ENCODE data around the gene RC3H2. TPM values are rescaled to one million over a fixed set of nuclear protein-coding genes. Genes with fewer than 3 reads are reported as not detected.

Gene RC3H2
- total RNA-seq, 1 donor from 2014 or later = 71.7 TPM

DNA sequence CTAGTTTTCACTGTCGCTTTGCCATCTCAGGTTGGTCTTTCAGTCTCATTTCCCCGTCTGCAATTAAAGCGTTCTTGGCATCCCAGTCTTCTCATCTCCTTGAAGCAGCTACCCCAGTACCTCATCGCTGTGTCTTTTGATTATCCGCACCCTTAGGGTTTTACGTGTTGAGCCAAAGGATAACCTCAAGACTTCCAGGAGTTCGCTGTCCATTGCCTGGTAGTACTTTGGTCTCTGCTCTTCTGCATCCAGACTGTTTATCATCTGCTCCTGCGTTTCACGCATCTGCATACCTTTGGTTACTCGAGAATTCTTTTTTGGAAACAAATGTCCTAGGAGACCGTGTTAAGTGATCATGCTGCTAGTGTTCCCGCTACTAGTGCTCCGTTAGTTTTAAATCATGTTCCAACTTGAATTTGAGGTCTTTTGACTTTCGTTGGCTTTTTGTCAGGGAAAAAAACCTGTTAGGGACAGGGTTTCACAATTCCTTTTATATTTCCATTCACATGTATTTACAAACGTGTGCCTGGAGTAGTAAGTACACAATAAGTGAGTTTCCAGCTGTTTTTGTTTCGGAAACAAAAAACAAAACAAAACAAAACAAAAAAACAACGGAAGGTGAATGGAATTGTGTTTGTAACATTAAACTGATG lies 36.5 kb upstream of the RC3H2 start:
- Mint-ChIP-seq H3K36me3 (ENCODE audit: unreplicated experiment) (no peaks in the 10 kb centered on the region), H3K9me3 (ENCODE audit: unreplicated experiment) (peaks cover 7% of the 10 kb centered on the region), H3K4me1 (ENCODE audit: low read depth, unreplicated experiment) (no peaks in the 10 kb centered on the region), H3K4me3 (ENCODE audit: unreplicated experiment) (peak overlapping the region; percentile 95), H3K27ac (ENCODE audit: unreplicated experiment) (peak overlapping the region; percentile 93), H3K27me3 (ENCODE audit: unreplicated experiment) (peaks cover 3% of the 10 kb centered on the region)
- TF ChIP-seq, protein P1, sequence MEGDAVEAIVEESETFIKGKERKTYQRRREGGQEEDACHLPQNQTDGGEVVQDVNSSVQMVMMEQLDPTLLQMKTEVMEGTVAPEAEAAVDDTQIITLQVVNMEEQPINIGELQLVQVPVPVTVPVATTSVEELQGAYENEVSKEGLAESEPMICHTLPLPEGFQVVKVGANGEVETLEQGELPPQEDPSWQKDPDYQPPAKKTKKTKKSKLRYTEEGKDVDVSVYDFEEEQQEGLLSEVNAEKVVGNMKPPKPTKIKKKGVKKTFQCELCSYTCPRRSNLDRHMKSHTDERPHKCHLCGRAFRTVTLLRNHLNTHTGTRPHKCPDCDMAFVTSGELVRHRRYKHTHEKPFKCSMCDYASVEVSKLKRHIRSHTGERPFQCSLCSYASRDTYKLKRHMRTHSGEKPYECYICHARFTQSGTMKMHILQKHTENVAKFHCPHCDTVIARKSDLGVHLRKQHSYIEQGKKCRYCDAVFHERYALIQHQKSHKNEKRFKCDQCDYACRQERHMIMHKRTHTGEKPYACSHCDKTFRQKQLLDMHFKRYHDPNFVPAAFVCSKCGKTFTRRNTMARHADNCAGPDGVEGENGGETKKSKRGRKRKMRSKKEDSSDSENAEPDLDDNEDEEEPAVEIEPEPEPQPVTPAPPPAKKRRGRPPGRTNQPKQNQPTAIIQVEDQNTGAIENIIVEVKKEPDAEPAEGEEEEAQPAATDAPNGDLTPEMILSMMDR (IDR thresholded peaks at IDR 0.05; ENCODE audit: partially characterized antibody, unreplicated experiment) = no peak
- DNase-seq = no peak

DNA sequence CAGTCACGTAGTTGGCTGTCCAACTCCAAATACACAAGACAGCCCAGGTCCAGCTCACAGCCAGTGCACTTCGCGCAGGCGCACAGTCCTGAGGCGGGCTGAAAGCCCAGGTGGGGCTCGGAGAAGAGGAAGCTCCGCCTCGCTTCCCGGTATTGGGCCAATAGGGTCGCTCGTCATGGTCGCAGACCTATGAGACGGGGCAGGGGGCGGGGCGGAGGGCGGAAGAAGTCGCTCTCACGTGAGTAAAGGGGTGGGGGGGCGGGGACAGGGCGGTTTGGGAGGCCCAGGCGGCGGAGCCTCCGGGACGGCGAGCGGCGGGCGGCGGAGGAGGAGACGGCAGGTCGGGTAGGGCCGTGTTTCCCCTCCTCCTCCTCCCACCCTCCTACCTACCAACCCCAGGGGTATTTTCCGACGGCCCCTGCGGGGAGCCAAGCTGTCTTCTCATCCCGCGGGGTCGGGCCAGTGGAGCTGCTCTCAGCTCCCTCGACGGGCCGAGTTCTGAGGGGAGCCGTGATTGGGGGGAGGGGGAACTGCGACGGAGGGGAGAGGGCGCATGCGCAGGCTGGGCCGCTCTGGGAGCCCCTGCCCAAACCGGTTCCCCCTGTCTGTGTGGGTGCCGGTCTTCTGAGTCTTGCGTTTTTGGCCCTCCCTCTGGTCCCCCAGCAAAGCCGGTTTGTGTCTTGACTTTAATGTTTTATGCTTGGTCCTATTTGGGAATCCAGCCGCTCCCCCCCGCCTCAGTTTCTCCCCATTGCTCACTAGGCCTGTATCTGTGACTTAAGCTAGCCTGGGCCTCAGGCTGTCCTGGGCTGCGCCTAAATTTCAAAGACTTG lies 35.8 kb upstream of the RC3H2 start, which contains the start of gene RABGAP1:
TSS of gene RABGAP1 (plus strand) at position 272 of the 833 bp plus-strand sequence. CDS start 16,040 bp downstream, outside the sequence.
- peaks cover 7% of the 10 kb centered on the region for H3K9me3 Mint-ChIP-seq (ENCODE audit: unreplicated experiment)
- H3K27me3 Mint-ChIP-seq (ENCODE audit: unreplicated experiment) = peaks cover 4% of the 10 kb centered on the region
- peak within 1 kb of the TSS; percentile 95 for H3K4me3 Mint-ChIP-seq (ENCODE audit: unreplicated experiment)
- TF ChIP-seq, protein P1 (IDR thresholded peaks at IDR 0.05; ENCODE audit: partially characterized antibody, unreplicated experiment) = no peak
- DNase-seq = peak; percentile 100
- peak within 1 kb of the TSS; percentile 93 for H3K27ac Mint-ChIP-seq (ENCODE audit: unreplicated experiment)
- H3K4me1 Mint-ChIP-seq (ENCODE audit: low read depth, unreplicated experiment) = no peaks in the 10 kb centered on the region
- no peaks in the 10 kb centered on the region for H3K36me3 Mint-ChIP-seq (ENCODE audit: unreplicated experiment)

DNA sequence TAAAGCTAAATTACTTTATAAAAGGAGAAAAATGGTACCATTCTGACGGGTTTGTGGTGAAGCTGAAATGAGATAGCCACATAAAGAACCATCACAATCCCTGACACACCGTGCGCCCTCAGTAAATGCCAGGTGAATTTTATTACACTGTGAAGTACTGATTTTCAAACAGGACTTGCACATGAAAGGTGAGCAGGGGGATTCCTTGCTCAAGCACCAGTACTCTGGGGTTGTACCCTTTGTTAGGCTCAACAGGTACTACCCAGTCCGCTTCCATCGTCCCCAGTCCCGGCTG lies 35.2 kb upstream of the RC3H2 start:
- Mint-ChIP-seq H3K27me3 (ENCODE audit: unreplicated experiment) (peaks cover 4% of the 10 kb centered on the region), H3K4me1 (ENCODE audit: low read depth, unreplicated experiment) (no peaks in the 10 kb centered on the region), H3K9me3 (ENCODE audit: unreplicated experiment) (peaks cover 7% of the 10 kb centered on the region), H3K36me3 (ENCODE audit: unreplicated experiment) (no peaks in the 10 kb centered on the region), H3K27ac (ENCODE audit: unreplicated experiment) (peak overlapping the region; percentile 60), H3K4me3 (ENCODE audit: unreplicated experiment) (peak overlapping the region; percentile 83)
- no peak for DNase-seq
- TF ChIP-seq, protein P1 (IDR thresholded peaks at IDR 0.05; ENCODE audit: partially characterized antibody, unreplicated experiment) = no peak

DNA sequence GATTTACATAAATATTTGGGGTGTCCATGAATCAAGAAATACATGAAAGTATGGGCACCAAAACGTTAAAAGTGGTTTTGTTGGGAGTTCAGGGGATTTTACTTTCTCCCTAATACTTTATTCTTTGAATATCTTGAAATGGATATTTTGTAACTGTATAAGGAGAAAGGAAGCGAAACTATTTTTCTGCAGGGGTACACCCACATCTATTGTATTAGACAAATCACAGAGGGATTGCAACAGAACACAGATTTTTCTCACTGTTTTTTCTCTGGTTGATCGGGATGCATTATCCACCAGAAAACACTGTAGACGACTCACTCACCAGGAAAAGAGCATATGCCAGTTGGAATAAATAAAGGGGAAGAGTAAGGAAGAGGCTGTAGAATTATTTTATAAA lies 34.4 kb upstream of the RC3H2 start:
- peak overlapping the region; percentile 58 for H3K4me3 Mint-ChIP-seq (ENCODE audit: unreplicated experiment)
- H3K9me3 Mint-ChIP-seq (ENCODE audit: unreplicated experiment) = peaks cover 7% of the 10 kb centered on the region
- no peaks in the 10 kb centered on the region for H3K36me3 Mint-ChIP-seq (ENCODE audit: unreplicated experiment)
- H3K27me3 Mint-ChIP-seq (ENCODE audit: unreplicated experiment) = peaks cover 4% of the 10 kb centered on the region
- no peak for DNase-seq
- no peaks in the 10 kb centered on the region for H3K4me1 Mint-ChIP-seq (ENCODE audit: low read depth, unreplicated experiment)
- H3K27ac Mint-ChIP-seq (ENCODE audit: unreplicated experiment) = no peak overlapping the region
- TF ChIP-seq, protein P1 (IDR thresholded peaks at IDR 0.05; ENCODE audit: partially characterized antibody, unreplicated experiment) = no peak

DNA sequence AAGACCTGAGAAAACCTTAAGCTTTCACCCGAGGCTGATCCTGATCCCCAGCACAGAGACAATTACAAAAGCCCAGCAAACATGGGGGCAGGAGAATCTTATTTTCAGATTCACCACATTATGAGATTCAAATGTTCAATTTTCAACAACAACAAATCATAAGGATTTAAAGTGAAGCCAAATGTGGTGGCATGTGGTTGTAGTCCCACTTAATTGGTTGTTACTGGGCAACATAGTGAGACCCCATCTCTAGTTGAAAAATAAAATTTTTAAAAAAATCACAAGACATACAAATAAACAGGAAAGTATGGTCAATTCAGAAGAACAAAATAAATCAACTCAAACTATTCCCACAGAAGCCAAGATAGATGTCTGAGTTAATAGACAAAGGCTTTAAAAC lies 31.7 kb upstream of the RC3H2 start:
- H3K4me3 Mint-ChIP-seq (ENCODE audit: unreplicated experiment) = no peak overlapping the region
- no peaks in the 10 kb centered on the region for H3K36me3 Mint-ChIP-seq (ENCODE audit: unreplicated experiment)
- no peak overlapping the region for H3K27ac Mint-ChIP-seq (ENCODE audit: unreplicated experiment)

More for the DNA sequence above, 31.7 kb upstream of the RC3H2 start:
- Mint-ChIP-seq H3K9me3 (ENCODE audit: unreplicated experiment) (peaks cover 7% of the 10 kb centered on the region), H3K4me1 (ENCODE audit: low read depth, unreplicated experiment) (peaks cover 3% of the 10 kb centered on the region), H3K27me3 (ENCODE audit: unreplicated experiment) (peaks cover 4% of the 10 kb centered on the region)
- no peak for DNase-seq
- TF ChIP-seq, protein P1 (IDR thresholded peaks at IDR 0.05; ENCODE audit: partially characterized antibody, unreplicated experiment) = no peak
